ENCODE data around the gene OPTC. TPM values are rescaled to one million over a fixed set of nuclear protein-coding genes. Genes with fewer than 3 reads are reported as not detected.
A peak's percentile ranks its signal among the peaks of the same experiment; 100 is the strongest.

The OPTC gene
- total and polyA plus RNA-seq, 12 donors, result 0.07 TPM; not detected in 11

DNA sequence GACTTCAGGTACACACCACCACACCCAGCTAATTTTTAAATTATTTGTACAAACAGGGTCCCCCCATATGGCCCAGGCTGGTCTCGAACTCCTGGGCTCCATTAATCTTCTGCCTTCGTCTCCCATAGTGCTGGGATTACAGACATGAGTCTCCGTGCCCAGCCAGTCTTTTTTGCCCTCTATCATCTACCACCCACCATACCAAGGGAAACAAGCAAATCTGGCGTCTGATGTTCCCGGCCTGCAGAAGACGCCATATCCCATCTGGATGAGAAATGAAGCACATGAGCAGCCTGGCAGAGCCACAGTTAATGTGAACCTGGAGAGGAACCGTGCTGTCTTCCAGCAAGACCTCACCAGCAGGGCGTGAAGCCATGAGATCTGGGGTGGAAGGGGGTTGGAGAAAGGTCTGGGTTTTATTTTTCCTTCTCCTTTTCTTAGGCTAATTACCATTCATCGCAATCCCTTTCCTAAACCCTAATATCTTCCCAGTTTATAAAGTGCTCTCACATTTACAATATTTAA is 20.1 kb upstream of the OPTC start:
- Histone ChIP-seq H3K27ac (no peak overlapping the region), H3K4me1 (replicated peaks in 1 of 2) (no peaks in the 10 kb centered on the region), H3K4me3 (no peak overlapping the region), H3K36me3 (replicated peaks in 1 of 2) (no peaks in the 10 kb centered on the region), H3K9me3 (replicated peaks in 1 of 3) (no peaks in the 10 kb centered on the region), H3K27me3 (no peaks in the 10 kb centered on the region)
- no peak for TF ChIP-seq POLR2A (IDR thresholded peaks at IDR 0.05)
- TF ChIP-seq, protein P1, sequence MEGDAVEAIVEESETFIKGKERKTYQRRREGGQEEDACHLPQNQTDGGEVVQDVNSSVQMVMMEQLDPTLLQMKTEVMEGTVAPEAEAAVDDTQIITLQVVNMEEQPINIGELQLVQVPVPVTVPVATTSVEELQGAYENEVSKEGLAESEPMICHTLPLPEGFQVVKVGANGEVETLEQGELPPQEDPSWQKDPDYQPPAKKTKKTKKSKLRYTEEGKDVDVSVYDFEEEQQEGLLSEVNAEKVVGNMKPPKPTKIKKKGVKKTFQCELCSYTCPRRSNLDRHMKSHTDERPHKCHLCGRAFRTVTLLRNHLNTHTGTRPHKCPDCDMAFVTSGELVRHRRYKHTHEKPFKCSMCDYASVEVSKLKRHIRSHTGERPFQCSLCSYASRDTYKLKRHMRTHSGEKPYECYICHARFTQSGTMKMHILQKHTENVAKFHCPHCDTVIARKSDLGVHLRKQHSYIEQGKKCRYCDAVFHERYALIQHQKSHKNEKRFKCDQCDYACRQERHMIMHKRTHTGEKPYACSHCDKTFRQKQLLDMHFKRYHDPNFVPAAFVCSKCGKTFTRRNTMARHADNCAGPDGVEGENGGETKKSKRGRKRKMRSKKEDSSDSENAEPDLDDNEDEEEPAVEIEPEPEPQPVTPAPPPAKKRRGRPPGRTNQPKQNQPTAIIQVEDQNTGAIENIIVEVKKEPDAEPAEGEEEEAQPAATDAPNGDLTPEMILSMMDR (IDR thresholded peaks at IDR 0.05), result no peak
- intact Hi-C loops (cut with DNase I), result no loop called here
- 85 to 88% (median 85%) methylated on average over 9 of the region's 9 CpGs for WGBS, 4 donors
- no peak for DNase-seq

DNA sequence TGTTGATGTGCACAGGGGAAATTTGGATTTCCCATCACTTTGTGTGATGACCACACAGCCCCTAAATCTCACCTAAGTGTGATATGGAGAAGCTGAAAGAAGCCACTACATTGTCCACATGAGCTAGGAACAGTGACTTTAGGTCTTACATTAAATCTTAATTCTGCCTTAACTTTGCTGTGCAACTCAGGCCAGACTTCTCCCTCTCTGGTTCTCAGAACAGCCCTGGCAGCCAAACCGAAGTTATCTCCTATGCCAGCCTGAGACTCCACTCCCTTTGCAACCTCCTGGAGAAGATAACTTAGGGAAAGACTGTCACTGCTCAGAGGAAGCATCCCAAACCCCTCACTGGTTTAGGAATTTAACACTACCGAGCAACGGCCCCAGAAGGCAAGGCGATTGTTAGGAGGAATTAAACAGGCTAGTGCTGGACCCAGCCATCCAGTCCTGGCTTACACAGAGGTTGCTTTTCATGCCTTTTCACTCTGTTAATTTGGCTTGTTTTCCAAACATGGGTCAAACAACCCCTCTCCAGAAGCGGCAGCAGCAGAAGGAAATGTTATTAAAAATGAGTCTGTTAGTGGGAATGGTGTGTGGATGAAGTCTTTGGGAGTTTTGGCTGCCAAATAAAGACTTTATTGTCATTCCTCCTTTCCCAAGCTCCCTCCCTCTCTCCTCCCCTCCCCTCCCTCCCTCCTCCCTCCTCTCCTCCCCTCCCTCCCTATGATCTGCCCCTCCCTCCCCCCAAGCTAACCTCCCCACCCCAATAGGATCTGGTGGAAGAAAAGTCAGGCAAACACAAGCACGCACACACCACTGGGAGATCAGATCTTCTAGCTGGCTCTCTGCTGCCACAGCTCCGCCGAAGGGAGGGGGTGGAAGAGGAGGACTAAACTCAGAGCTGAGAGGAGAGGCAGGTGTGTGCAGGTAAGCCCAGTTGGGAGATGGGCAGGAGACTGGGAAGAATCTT is 18.7 kb upstream of the OPTC start, which contains the start of gene PRELP:
PRELP (plus strand) TSS at position 795 of the 970 bp plus-strand sequence. CDS start 7,379 bp downstream, outside the sequence.
- Histone ChIP-seq H3K4me1 (replicated peaks in 1 of 2) (peaks cover 0 to under 1% of the 10 kb centered on the region in 2 donors), H3K27ac (peak within 1 kb of the TSS in 2 of 5 donors; percentile 69 to 78), H3K4me3 (peak within 1 kb of the TSS in 1 of 4 donors; percentile 49), H3K27me3 (no peaks in the 10 kb centered on the region), H3K36me3 (replicated peaks in 1 of 2) (no peaks in the 10 kb centered on the region), H3K9me3 (replicated peaks in 1 of 3) (no peaks in the 10 kb centered on the region)
- 36 to 52% (median 48%) methylated on average over 8 of the region's 8 CpGs for WGBS, 4 donors
- DNase-seq, result peak in 2 of 7 donors; percentile 26
- peak in 1 of 2 donors; percentile 19 for TF ChIP-seq POLR2A (IDR thresholded peaks at IDR 0.05)
- TF ChIP-seq, protein P1 (IDR thresholded peaks at IDR 0.05), result no peak
- intact Hi-C loops (cut with DNase I), result no loop called here

DNA sequence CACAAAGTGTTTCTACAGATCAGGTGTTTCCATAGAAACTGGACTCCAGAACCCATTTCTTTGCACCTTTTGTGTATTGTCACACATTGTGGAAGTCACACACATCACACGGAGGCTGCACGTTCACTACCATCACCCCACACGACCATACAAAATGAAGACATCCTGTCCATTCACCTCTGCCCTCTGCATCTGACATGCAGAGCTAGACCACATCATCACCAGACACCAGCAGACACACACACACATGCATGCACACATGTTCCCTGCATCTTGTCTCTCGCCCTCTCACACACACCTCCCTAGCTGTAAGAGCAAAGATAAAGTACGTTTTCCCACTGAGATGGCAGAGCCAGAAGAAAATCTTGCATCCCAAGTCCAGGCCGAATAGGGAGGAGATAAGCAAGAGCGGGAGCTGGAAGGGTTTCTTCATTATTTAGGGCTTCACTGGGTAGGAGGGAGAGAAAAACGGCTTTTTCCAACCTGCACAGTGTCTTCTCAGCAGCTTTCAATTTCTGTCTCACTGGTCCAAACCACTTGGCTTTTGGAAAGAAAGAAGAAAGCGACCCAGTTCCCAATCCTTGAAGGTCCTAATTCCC is 17.6 kb upstream of the OPTC start:
- H3K9me3 ChIP-seq (replicated peaks in 1 of 3), result no peaks in the 10 kb centered on the region
- peaks cover 0 to 10% of the 10 kb centered on the region in 2 donors for H3K4me1 ChIP-seq (replicated peaks in 1 of 2)
- 48 to 59% (median 55%) methylated on average over 9 of the region's 9 CpGs for WGBS, 4 donors
- TF ChIP-seq, protein P1 (IDR thresholded peaks at IDR 0.05), result no peak
- no peak for TF ChIP-seq POLR2A (IDR thresholded peaks at IDR 0.05)
- peak overlapping the region in 2 of 5 donors; percentile 69 to 78 for H3K27ac ChIP-seq
- no peaks in the 10 kb centered on the region for H3K27me3 ChIP-seq
- H3K36me3 ChIP-seq (replicated peaks in 1 of 2), result no peaks in the 10 kb centered on the region
- no peak for DNase-seq
- peak overlapping the region in 1 of 4 donors; percentile 49 for H3K4me3 ChIP-seq
- intact Hi-C loops (cut with DNase I), result no loop called here

DNA sequence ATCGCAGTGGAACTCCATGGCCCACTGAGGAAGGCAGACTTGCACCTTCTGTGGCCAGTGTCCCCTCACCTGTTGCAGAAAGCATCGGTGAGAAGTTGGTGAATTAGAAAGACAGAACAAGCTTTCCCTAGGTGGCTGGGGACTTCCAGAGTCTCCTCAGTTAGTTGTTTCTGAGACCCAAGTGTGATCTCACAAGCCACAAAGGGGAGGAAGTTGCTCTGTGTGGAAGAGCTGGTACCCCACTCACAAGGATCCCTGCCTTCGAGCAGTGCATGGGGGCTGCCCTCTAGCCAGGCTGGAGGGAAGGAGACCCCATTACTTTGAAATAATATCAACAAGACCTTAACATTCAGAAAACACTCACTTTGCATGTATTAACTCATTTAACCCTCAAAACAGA is 16.2 kb upstream of the OPTC start:
- no peak for DNase-seq
- WGBS, 4 donors, result 76 to 93% (median 86%) methylated on average over 3 of the region's 3 CpGs
- intact Hi-C loops (cut with DNase I), result no loop called here
- Histone ChIP-seq H3K4me1 (replicated peaks in 1 of 2) (peaks cover 0 to 12% of the 10 kb centered on the region in 2 donors), H3K27ac (peak overlapping the region in 2 of 5 donors; percentile 69 to 78), H3K36me3 (replicated peaks in 1 of 2) (no peaks in the 10 kb centered on the region), H3K4me3 (peak overlapping the region in 1 of 4 donors; percentile 49), H3K27me3 (no peaks in the 10 kb centered on the region), H3K9me3 (replicated peaks in 1 of 3) (no peaks in the 10 kb centered on the region)
- TF ChIP-seq, protein P1 (IDR thresholded peaks at IDR 0.05), result no peak
- TF ChIP-seq POLR2A (IDR thresholded peaks at IDR 0.05), result no peak
